SK-N-SH (cell line): Measurements from ENCODE around the gene ZNF74. TPM values are rescaled to one million over a fixed set of nuclear protein-coding genes. Genes with fewer than 3 reads are reported as not detected.

ENCODE experiments used
- CTCF ChIA-PET: fragments of 300-600, 350-600 bp; formaldehyde crosslinking; extraction: SDS; loops from one replicate; lab custom pipeline; 2021; lab: Yijun Ruan, JAX
- POLR2A ChIA-PET: fragments of 350-600 bp; sonication (Branson Sonifier 250); formaldehyde crosslinking; extraction: SDS; loops from one replicate; lab custom pipeline; 2020; ENCODE audit warnings: antibody characterized with exemption, inconsistent platforms; lab: Yijun Ruan, JAX
- DNase-seq: peaks from one replicate; pipeline ENCODE4 v3.0.0; 2012
- H2AFZ ChIP-seq: fragments of 200-600 bp; sonication (generic); 2 replicates; pipeline ENCODE4 v1.8.1; 2016; ENCODE audit warnings: antibody characterized with exemption, mild to moderate bottlenecking, low read depth
- H3F3A ChIP-seq: fragments of 200-600 bp; sonication (generic); replicated peaks from 2 replicates; pipeline ENCODE3; 2016; ENCODE audit warnings: antibody characterized with exemption, mild to moderate bottlenecking; ENCODE audit not compliant: insufficient read depth
- H3K27ac ChIP-seq, 2 experiments: fragments of 200-500 bp in 1 of 2; fragments of 200-600 bp in 1 of 2; sonication (Bioruptor generic) in 1 of 2; sonication (generic), shearing (Covaris generic) in 1 of 2; 2 replicates each; pipeline versions ENCODE4 v1.5.1 to v1.6.1; 2014 to 2016; ENCODE audit warnings: low read depth in 2 of 2, inconsistent platforms in 1 of 2, low read length in 1 of 2, mild to moderate bottlenecking in 1 of 2, mixed read lengths in 1 of 2
- H3K27me3 ChIP-seq: fragments of 200-600 bp; sonication (generic), shearing (Covaris generic); 2 replicates; pipeline ENCODE4 v1.6.1; 2016; ENCODE audit warnings: mixed run types; ENCODE audit not compliant: insufficient read depth
- H3K36me3 ChIP-seq, 2 experiments: fragments of 200-500 bp in 1 of 2; fragments of 200-600 bp in 1 of 2; sonication (Bioruptor generic) in 1 of 2; sonication (generic) in 1 of 2; replicated peaks in 1 of 2; 2 replicates each; pipeline versions ENCODE3 to v1.5.1; 2014 to 2016; ENCODE audit warnings: low read length in 1 of 2, mild to moderate bottlenecking in 1 of 2; ENCODE audit not compliant: insufficient read depth in 2 of 2, control insufficient read depth in 1 of 2
- H3K4me1 ChIP-seq, 2 experiments: fragments of 200-500 bp in 1 of 2; fragments of 200-600 bp in 1 of 2; sonication (Bioruptor generic) in 1 of 2; sonication (generic), shearing (Covaris generic) in 1 of 2; 2 replicates each; pipeline versions ENCODE4 v1.5.1 to v1.6.1; 2014 to 2016; ENCODE audit warnings: low read depth in 1 of 2, low read length in 1 of 2, mixed run types in 1 of 2; ENCODE audit not compliant: insufficient read depth in 2 of 2, control insufficient read depth in 1 of 2
- H3K4me2 ChIP-seq: fragments of 200-600 bp; sonication (generic), shearing (Covaris generic); 2 replicates; pipeline ENCODE4 v1.6.1; 2017; ENCODE audit warnings: mixed run types
- H3K4me3 ChIP-seq, 2 experiments: fragments of 200-500 bp in 1 of 2; fragments of 200-600 bp in 1 of 2; sonication (Bioruptor generic) in 1 of 2; sonication (generic), shearing (Covaris generic) in 1 of 2; 2 replicates each; pipeline versions ENCODE4 v1.5.1 to v1.8.1; 2014 to 2016; ENCODE audit warnings: low read depth in 2 of 2, inconsistent platforms in 1 of 2, low read length in 1 of 2, mild to moderate bottlenecking in 1 of 2, mixed read lengths in 1 of 2, moderate library complexity in 1 of 2
- H3K79me2 ChIP-seq: fragments of 200-600 bp; sonication (generic); 2 replicates; pipeline ENCODE4 v1.8.1; 2017; ENCODE audit warnings: mild to moderate bottlenecking; ENCODE audit not compliant: insufficient read depth
- H3K9ac ChIP-seq: fragments of 200-600 bp; sonication (generic); 2 replicates; pipeline ENCODE4 v1.6.1; 2017; ENCODE audit warnings: mixed run types
- H3K9me2 ChIP-seq: fragments of 200-600 bp; sonication (generic); 2 replicates; pipeline ENCODE4 v1.6.1; 2017; ENCODE audit warnings: mixed run types
- H3K9me3 ChIP-seq: fragments of 200-600 bp; sonication (generic); 2 replicates; pipeline ENCODE4 v1.6.1; 2017; ENCODE audit warnings: mixed run types, mild to moderate bottlenecking, moderate library complexity
- H4K20me1 ChIP-seq: fragments of 200-600 bp; sonication (generic); 2 replicates; pipeline ENCODE4 v1.6.1; 2017; ENCODE audit warnings: mild to moderate bottlenecking, mixed run types; ENCODE audit not compliant: insufficient read depth
- EZH2phosphoT487 ChIP-seq: fragments of 200-600 bp; sonication (generic); IDR thresholded peaks from 2 replicates; pipeline ENCODE4 v1.6.1; 2017; ENCODE audit warnings: low read depth, mixed run types, mild to moderate bottlenecking, antibody characterized with exemption, moderate library complexity, borderline replicate concordance
- FOXM1 ChIP-seq: IDR thresholded peaks from 2 replicates; pipeline ENCODE4 v1.4.0; 2012; ENCODE audit warnings: low read depth, mild to moderate bottlenecking
- JUND ChIP-seq: IDR thresholded peaks from 2 replicates; pipeline ENCODE4 v1.4.0; 2012
- MEF2A ChIP-seq: IDR thresholded peaks from 2 replicates; pipeline ENCODE4 v1.4.0; 2012; ENCODE audit warnings: low read depth, borderline replicate concordance
- MXI1 ChIP-seq: IDR thresholded peaks from 2 replicates; pipeline ENCODE4 v1.6.1; 2012; ENCODE audit warnings: mild to moderate bottlenecking, low read depth, low read length, improper control_type of control experiment
- NRF1 ChIP-seq: IDR thresholded peaks from 2 replicates; pipeline ENCODE4 v1.6.1; 2012; ENCODE audit warnings: low read depth, mild to moderate bottlenecking, low read length
- POLR2AphosphoS5 ChIP-seq: IDR thresholded peaks from 2 replicates; pipeline ENCODE4 v1.6.1; 2012; ENCODE audit warnings: low read depth, low read length
- RAD21 ChIP-seq: IDR thresholded peaks from 2 replicates; pipeline ENCODE4 v1.6.1; 2012; ENCODE audit warnings: mild to moderate bottlenecking, low read length
- RCOR1 ChIP-seq: fragments of 150-350 bp; IDR thresholded peaks from 2 replicates; pipeline ENCODE4 v1.6.1; 2017; ENCODE audit warnings: antibody characterized with exemption, low read length
- RFX5 ChIP-seq: IDR thresholded peaks from 2 replicates; pipeline ENCODE4 v1.6.1; 2012; ENCODE audit warnings: mild to moderate bottlenecking, improper control_type of control experiment, low read length
- SIN3A ChIP-seq: IDR thresholded peaks from 2 replicates; pipeline ENCODE4 v1.6.1; 2012; ENCODE audit warnings: low read depth, mild to moderate bottlenecking, low read length, moderate library complexity, borderline replicate concordance
- SMC3 ChIP-seq: IDR thresholded peaks from 2 replicates; pipeline ENCODE4 v1.6.1; 2012; ENCODE audit warnings: low read depth, low read length, improper control_type of control experiment
- TAF1 ChIP-seq: IDR thresholded peaks from 2 replicates; pipeline ENCODE4 v1.6.1; 2012; ENCODE audit warnings: low read depth, mild to moderate bottlenecking, low read length, moderate library complexity, borderline replicate concordance
- TEAD4 ChIP-seq: IDR thresholded peaks from 2 replicates; pipeline ENCODE4 v1.4.0; 2012; ENCODE audit warnings: mild to moderate bottlenecking, borderline replicate concordance; ENCODE audit not compliant: insufficient read depth
- YY1 ChIP-seq: IDR thresholded peaks from 2 replicates; pipeline ENCODE4 v1.4.0; 2012; ENCODE audit warnings: low read depth, mild to moderate bottlenecking
- WGBS: methylation state at CpG from one replicate; pipeline ENCODE4 v1.1.6; 2017; ENCODE audit warnings: low lambda C conversion rate; 5-methylcytosine and 5-hydroxymethylcytosine counted together
- polyA plus RNA-seq, 3 experiments: library from polyadenylated mRNA; depleted of rRNA; stranded (reverse); fragments of >200 nt; gene quantifications; 2 replicates each; pipeline ENCODE4 v1.2.3, GENCODE V29; 2012
- TF ChIP-seq, protein P1 (sequence below): IDR thresholded peaks from 2 replicates; pipeline ENCODE4 v1.4.0; 2012; ENCODE audit warnings: low read depth, borderline replicate concordance
- TF ChIP-seq, protein P2 (sequence below): fragments of 200-600 bp; sonication (generic); IDR thresholded peaks from 2 replicates; pipeline ENCODE4 v1.6.1; 2017; ENCODE audit warnings: antibody characterized with exemption, mild to moderate bottlenecking, moderate library complexity
- TF ChIP-seq, protein P3 (sequence below): IDR thresholded peaks from 2 replicates; pipeline ENCODE4 v1.4.0; 2012; ENCODE audit warnings: low read depth
- TF ChIP-seq, protein P4 (sequence below): IDR thresholded peaks from 2 replicates; pipeline ENCODE4 v1.6.1; 2012; ENCODE audit warnings: mild to moderate bottlenecking, low read depth, low read length, moderate library complexity
- TF ChIP-seq, protein P5 (sequence below): fragments of 150-350 bp; IDR thresholded peaks from 2 replicates; pipeline ENCODE4 v1.6.1; 2016; ENCODE audit warnings: mild to moderate bottlenecking, low read depth, low read length

The ZNF74 gene
- polyA plus RNA-seq, 1 of the 3 experiments (the other 2 are of a cell fraction) = 8.0 TPM

DNA sequence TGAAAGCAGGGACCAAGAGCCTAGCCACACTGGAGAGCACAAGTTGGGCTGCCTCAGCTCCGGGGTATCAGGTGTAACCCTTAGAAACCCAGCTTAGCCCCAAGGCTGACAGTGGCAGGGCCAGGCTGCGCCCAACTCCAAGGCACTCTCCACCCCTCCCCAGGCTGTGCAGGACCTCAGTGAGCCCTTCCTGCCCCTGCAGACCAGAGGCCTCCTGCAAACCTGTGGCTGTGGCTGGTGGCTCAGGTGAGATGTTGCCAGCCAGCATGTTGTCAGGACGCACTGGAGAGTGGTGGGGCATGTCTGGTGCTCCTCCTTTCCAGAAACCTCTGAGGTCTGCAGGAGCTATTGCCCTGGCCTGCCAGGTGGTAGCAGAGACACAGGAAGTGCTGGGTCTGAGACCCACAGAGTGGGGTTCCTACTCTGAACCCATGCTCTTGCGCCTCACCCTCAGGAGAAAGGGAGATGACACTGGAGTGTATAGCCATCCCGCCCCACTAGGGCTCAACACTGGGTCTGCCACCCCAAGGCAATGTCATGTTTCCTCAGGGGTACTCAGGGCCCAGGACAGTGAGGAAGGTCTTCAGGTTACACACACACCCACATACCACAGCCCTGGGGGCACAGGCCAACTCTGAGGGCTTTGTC, 46.1 kb downstream of the ZNF74 start:
- Histone ChIP-seq H3F3A (peaks cover 7% of the 10 kb centered on the region), H3K9me2 (no peaks in the 10 kb centered on the region), H3K4me1 (peaks cover 15 to 22% of the 10 kb centered on the region in 2 experiments; a peak in 3 of 4 replicates), H3K27me3 (no peaks in the 10 kb centered on the region), H3K9ac (no peak overlapping the region), H3K79me2 (peaks cover 24% of the 10 kb centered on the region), H3K27ac (no peak overlapping the region), H3K36me3 (peaks cover 0 to 5% of the 10 kb centered on the region in 2 experiments), H2AFZ (no peak overlapping the region), H3K4me3 (no peak overlapping the region), H4K20me1 (peaks cover 11% of the 10 kb centered on the region), H3K9me3 (no peaks in the 10 kb centered on the region), H3K4me2 (no peak overlapping the region)
- WGBS = 93% methylated on average over 3 of the region's 5 CpGs
- ChIA-PET POLR2A (no interaction called here), CTCF (interaction anchor here (0.8 to 4.2 kb wide), 3 partner anchors 14 to 22 kb away, joined by 3 to 21 read pairs (median 7); no protein-coding TSS in a partner anchor)
- TF ChIP-seq FOXM1 = no peak
- TF ChIP-seq, protein P1, sequence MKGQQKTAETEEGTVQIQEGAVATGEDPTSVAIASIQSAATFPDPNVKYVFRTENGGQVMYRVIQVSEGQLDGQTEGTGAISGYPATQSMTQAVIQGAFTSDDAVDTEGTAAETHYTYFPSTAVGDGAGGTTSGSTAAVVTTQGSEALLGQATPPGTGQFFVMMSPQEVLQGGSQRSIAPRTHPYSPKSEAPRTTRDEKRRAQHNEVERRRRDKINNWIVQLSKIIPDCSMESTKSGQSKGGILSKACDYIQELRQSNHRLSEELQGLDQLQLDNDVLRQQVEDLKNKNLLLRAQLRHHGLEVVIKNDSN = no peak
- TF ChIP-seq YY1 = no peak
- no peak for TF ChIP-seq RCOR1
- TF ChIP-seq, protein P2, sequence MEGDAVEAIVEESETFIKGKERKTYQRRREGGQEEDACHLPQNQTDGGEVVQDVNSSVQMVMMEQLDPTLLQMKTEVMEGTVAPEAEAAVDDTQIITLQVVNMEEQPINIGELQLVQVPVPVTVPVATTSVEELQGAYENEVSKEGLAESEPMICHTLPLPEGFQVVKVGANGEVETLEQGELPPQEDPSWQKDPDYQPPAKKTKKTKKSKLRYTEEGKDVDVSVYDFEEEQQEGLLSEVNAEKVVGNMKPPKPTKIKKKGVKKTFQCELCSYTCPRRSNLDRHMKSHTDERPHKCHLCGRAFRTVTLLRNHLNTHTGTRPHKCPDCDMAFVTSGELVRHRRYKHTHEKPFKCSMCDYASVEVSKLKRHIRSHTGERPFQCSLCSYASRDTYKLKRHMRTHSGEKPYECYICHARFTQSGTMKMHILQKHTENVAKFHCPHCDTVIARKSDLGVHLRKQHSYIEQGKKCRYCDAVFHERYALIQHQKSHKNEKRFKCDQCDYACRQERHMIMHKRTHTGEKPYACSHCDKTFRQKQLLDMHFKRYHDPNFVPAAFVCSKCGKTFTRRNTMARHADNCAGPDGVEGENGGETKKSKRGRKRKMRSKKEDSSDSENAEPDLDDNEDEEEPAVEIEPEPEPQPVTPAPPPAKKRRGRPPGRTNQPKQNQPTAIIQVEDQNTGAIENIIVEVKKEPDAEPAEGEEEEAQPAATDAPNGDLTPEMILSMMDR = no peak
- TF ChIP-seq, protein P3, sequence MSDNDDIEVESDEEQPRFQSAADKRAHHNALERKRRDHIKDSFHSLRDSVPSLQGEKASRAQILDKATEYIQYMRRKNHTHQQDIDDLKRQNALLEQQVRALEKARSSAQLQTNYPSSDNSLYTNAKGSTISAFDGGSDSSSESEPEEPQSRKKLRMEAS = no peak
- TF ChIP-seq RAD21 = no peak
- TF ChIP-seq MEF2A = no peak
- no peak for TF ChIP-seq JUND
- TF ChIP-seq TEAD4 = no peak
- TF ChIP-seq SIN3A = no peak
- TF ChIP-seq NRF1 = no peak
- TF ChIP-seq, protein P4, sequence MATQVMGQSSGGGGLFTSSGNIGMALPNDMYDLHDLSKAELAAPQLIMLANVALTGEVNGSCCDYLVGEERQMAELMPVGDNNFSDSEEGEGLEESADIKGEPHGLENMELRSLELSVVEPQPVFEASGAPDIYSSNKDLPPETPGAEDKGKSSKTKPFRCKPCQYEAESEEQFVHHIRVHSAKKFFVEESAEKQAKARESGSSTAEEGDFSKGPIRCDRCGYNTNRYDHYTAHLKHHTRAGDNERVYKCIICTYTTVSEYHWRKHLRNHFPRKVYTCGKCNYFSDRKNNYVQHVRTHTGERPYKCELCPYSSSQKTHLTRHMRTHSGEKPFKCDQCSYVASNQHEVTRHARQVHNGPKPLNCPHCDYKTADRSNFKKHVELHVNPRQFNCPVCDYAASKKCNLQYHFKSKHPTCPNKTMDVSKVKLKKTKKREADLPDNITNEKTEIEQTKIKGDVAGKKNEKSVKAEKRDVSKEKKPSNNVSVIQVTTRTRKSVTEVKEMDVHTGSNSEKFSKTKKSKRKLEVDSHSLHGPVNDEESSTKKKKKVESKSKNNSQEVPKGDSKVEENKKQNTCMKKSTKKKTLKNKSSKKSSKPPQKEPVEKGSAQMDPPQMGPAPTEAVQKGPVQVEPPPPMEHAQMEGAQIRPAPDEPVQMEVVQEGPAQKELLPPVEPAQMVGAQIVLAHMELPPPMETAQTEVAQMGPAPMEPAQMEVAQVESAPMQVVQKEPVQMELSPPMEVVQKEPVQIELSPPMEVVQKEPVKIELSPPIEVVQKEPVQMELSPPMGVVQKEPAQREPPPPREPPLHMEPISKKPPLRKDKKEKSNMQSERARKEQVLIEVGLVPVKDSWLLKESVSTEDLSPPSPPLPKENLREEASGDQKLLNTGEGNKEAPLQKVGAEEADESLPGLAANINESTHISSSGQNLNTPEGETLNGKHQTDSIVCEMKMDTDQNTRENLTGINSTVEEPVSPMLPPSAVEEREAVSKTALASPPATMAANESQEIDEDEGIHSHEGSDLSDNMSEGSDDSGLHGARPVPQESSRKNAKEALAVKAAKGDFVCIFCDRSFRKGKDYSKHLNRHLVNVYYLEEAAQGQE = no peak
- no peak for TF ChIP-seq SMC3
- TF ChIP-seq EZH2phosphoT487 = no peak
- no peak for TF ChIP-seq POLR2AphosphoS5
- TF ChIP-seq MXI1 = no peak
- TF ChIP-seq, protein P5, sequence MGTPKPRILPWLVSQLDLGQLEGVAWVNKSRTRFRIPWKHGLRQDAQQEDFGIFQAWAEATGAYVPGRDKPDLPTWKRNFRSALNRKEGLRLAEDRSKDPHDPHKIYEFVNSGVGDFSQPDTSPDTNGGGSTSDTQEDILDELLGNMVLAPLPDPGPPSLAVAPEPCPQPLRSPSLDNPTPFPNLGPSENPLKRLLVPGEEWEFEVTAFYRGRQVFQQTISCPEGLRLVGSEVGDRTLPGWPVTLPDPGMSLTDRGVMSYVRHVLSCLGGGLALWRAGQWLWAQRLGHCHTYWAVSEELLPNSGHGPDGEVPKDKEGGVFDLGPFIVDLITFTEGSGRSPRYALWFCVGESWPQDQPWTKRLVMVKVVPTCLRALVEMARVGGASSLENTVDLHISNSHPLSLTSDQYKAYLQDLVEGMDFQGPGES = no peak
- TF ChIP-seq TAF1 = no peak
- TF ChIP-seq RFX5 = no peak
- DNase-seq = no peak
